Neural crest cell (in vitro differentiated cells): ENCODE measurements around the gene TOMM6. TPM values are rescaled to one million over a fixed set of nuclear protein-coding genes. Genes with fewer than 3 reads are reported as not detected.

ENCODE experiments used
- DNase-seq: peaks from one replicate; pipeline ENCODE4 v3.0.0; 2021; ENCODE audit warnings: low read depth, mixed read lengths, low spot score
- H3K27ac Mint-ChIP-seq: one replicate; pipeline ENCODE4 v1.8.0; 2021; ENCODE audit warnings: mild to moderate bottlenecking, mixed read lengths; ENCODE audit not compliant: unreplicated experiment
- H3K27me3 Mint-ChIP-seq: 2 replicates; pipeline ENCODE4 v1.8.0; 2021; ENCODE audit warnings: low read depth, mild to moderate bottlenecking, mixed read lengths
- H3K36me3 Mint-ChIP-seq: 2 replicates; pipeline ENCODE4 v1.8.0; 2021; ENCODE audit warnings: low read depth, mild to moderate bottlenecking, mixed read lengths
- H3K4me1 Mint-ChIP-seq: 2 replicates; pipeline ENCODE4 v1.8.0; 2021; ENCODE audit warnings: mixed read lengths
- H3K4me3 Mint-ChIP-seq: one replicate; pipeline ENCODE4 v1.8.0; 2021; ENCODE audit warnings: mild to moderate bottlenecking, mixed read lengths
- H3K9me3 Mint-ChIP-seq: 2 replicates; pipeline ENCODE4 v1.8.0; 2021; ENCODE audit warnings: mixed read lengths
- total RNA-seq: library from RNA; stranded (reverse); gene quantifications from 2 replicates; pipeline ENCODE4 v1.2.1, GENCODE V29; 2021
- TF ChIP-seq, protein P1 (sequence below): fragments of 200-600 bp; sonication (generic); conservative IDR thresholded peaks from 2 replicates; pipeline ENCODE4 v1.5.0; 2021; ENCODE audit warnings: antibody characterized with exemption, mild to moderate bottlenecking

TOMM6 gene
- total RNA-seq, 1 donor from 2014 or later: 249 TPM

DNA sequence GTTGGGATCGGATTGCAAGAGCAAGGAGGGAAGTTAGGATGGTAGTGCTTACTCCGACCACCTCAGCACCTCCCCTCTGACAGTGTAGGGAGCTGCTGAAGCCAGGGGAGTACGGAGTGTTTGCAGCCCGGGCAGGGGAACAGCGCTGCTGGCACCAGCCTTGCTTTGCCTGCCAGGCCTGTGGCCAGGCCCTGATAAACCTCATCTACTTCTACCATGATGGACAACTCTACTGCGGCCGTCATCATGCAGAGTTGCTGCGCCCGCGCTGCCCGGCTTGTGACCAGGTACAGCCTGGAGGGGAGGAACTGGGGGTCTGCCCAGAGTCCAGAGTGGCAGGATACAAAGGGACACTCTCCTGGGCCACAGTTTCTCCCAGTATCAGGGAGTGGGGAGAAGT, 2.2 kb upstream of the TOMM6 start:
- Mint-ChIP-seq H3K36me3 (peaks cover 8% of the 10 kb centered on the region), H3K4me1 (peaks cover 31% of the 10 kb centered on the region), H3K27me3 (peaks cover 13% of the 10 kb centered on the region), H3K27ac (no peak overlapping the region), H3K4me3 (peak overlapping the region; percentile 81), H3K9me3 (no peaks in the 10 kb centered on the region)
- DNase-seq: no peak
- TF ChIP-seq, protein P1, sequence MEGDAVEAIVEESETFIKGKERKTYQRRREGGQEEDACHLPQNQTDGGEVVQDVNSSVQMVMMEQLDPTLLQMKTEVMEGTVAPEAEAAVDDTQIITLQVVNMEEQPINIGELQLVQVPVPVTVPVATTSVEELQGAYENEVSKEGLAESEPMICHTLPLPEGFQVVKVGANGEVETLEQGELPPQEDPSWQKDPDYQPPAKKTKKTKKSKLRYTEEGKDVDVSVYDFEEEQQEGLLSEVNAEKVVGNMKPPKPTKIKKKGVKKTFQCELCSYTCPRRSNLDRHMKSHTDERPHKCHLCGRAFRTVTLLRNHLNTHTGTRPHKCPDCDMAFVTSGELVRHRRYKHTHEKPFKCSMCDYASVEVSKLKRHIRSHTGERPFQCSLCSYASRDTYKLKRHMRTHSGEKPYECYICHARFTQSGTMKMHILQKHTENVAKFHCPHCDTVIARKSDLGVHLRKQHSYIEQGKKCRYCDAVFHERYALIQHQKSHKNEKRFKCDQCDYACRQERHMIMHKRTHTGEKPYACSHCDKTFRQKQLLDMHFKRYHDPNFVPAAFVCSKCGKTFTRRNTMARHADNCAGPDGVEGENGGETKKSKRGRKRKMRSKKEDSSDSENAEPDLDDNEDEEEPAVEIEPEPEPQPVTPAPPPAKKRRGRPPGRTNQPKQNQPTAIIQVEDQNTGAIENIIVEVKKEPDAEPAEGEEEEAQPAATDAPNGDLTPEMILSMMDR: no peak

DNA sequence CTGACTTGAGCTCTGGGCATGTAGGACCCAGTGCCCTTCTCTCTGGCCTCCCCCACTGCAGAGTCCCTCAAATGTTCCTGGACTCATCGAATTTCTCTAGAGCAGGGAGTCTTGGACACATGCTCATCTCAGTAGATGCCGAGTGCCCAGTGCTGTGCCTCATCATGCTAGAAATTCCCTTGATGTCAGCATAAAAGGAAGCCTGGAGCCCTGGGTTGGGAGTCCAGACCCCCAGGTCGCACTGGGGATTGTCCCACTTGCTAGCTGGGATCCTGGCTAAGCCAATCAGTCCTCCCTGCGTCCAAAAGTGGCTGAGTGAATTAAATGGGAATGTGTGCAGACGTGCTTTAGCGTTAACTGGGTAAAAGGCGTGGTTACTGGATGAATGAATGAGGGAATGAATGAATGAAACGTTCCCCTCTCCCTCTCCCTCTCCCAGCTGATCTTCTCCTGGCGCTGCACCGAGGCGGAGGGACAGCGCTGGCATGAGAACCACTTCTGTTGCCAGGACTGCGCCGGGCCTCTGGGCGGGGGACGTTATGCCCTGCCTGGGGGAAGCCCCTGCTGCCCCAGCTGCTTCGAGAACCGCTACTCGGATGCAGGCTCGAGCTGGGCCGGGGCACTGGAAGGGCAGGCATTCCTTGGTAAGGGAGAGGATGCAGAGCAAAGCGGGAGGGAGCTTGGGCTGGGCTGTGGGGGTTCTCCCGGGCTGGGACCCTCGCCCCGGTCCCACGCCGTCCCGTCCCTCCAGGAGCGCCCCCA, 1.6 kb upstream of the TOMM6 start:
- H3K4me3 Mint-ChIP-seq: peak overlapping the region; percentile 85

DNA sequence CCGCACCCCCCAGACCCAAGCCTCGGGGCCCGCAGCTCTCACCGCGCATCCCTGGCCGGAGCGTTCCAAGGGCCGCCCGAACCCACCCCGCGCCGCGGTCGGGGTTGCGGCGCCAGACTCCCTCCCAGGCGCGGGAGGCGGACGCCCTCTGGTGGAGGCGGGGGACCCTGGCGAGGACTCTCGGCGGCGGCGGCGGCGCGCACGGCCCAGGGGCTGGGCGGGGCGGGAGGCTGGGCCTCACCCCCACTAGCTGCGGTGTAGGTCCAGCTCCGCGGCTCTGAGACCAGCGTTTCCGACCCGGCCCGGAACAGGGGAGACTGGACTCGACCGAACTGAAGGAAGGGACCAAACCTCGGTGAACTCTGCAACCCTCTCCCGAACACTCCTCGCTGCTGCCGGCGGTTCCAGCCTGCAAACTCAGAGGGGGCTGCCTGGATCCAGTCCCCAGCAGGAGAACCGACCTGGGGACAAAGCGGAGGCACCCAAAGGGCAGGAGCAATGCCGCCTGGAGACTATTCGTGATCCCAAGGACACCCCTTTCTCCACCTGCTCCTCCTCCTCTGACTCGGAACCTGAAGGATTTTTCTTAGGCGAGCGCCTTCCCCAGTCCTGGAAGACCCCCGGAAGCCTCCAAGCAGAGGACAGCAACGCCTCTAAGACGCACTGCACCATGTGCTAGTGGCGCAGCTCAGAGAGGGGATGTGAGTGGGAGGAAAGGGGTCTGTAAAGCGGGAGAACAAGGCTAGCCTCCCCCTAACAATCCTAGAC, 859 bp upstream of the TOMM6 start:
- Mint-ChIP-seq H3K27ac (peak overlapping the region; percentile 99), H3K4me3 (peak overlapping the region; percentile 99), H3K4me1 (peaks cover 22% of the 10 kb centered on the region), H3K9me3 (no peaks in the 10 kb centered on the region), H3K27me3 (peaks cover 7% of the 10 kb centered on the region), H3K36me3 (peaks cover 8% of the 10 kb centered on the region)
- TF ChIP-seq, protein P1: peak; percentile 78
- DNase-seq: peak; percentile 92

More for the DNA sequence above, 1.6 kb upstream of the TOMM6 start:
- H3K27ac Mint-ChIP-seq: no peak overlapping the region
- H3K4me1 Mint-ChIP-seq: peaks cover 30% of the 10 kb centered on the region
- no peak for DNase-seq
- peaks cover 12% of the 10 kb centered on the region for H3K27me3 Mint-ChIP-seq
- TF ChIP-seq, protein P1: no peak
- H3K9me3 Mint-ChIP-seq: no peaks in the 10 kb centered on the region
- H3K36me3 Mint-ChIP-seq: peaks cover 8% of the 10 kb centered on the region

- TF ChIP-seq, protein P1: no peak
- Mint-ChIP-seq H3K27ac (no peak overlapping the region), H3K9me3 (no peaks in the 10 kb centered on the region), H3K36me3 (peaks cover 8% of the 10 kb centered on the region), H3K4me3 (peak overlapping the region; percentile 88), H3K27me3 (peaks cover 7% of the 10 kb centered on the region), H3K4me1 (peaks cover 20% of the 10 kb centered on the region)
- DNase-seq: no peak
Measured at GRCh38 chr6:41789390-41789724, 1.9 kb downstream of the TOMM6 start.

- Mint-ChIP-seq H3K9me3 (no peaks in the 10 kb centered on the region), H3K4me1 (peaks cover 20% of the 10 kb centered on the region), H3K27ac (no peak overlapping the region), H3K4me3 (peak overlapping the region; percentile 81), H3K27me3 (peaks cover 7% of the 10 kb centered on the region), H3K36me3 (peaks cover 8% of the 10 kb centered on the region)
- TF ChIP-seq, protein P1: no peak
- no peak for DNase-seq
Measured at GRCh38 chr6:41790045-41790444, 2.6 kb downstream of the TOMM6 start.
